Activated effector memory CD4-positive, alpha-beta T cell treated with Interleukin-2 at 50 U/mL for 16 hours (primary cell): ENCODE results near the gene ANKH.
"Not testable (repeated sequence)": the region's sequence is repeated elsewhere in the genome, so short reads cannot be mapped to it uniquely, and the experiment has no call there.

Source experiments
- DNase-seq: peaks from one replicate; pipeline ENCODE4 v3.0.0-alpha.2; 2020

The ANKH gene

GRCh38 chr5:14871214-14872069, at the start of gene ANKH:
Gene ANKH, minus strand, starts transcription at chr5:14871778. Its CDS starts 331 bp downstream, at chr5:14871447.
- DNase-seq, result peak; percentile 82

- DNase-seq, result no peak
These were observed 48.5 kb upstream of the ANKH start for GRCh38 chr5:14920121-14920520.

DNA sequence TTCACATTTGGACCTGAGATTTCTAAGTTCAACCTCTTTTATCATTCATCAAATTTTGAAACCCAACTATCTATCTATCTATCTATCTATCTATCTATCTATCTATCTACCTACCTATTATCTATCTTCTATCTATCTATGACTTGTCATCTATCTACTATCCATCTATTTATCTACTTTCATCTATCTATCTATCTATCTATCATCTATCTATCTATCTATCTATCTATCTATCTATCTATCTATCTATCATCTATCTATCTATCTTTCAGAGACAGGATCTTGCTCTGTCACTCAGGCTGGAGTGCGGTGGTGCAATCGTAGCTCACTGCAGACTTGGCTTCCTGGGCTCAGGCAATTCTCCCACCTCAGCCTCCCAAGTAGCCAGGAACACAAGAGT, 47.5 kb upstream of the ANKH start:
- not testable (repeated sequence) for DNase-seq

DNA sequence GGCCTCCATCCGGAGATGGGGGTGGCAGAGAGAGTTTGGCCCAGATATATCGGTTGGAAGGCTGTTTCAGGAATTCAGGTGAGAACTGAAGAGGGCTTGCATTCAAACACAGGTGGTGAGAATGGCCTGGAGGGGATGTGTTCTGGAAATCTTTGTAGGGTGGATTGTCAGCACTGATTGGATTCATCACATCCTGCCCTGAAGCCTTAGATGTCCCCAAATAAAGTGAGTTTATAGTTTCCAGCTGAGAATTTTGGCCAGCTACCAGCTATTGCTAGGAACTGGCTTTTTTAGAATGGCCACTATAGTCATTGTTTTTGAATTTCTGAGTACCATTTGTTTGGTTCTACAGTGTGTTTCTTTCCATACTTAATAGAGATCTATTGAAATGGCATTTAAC, 46.1 kb upstream of the ANKH start:
- DNase-seq, result no peak

GRCh38 chr5:14915291-14915952, 43.8 kb upstream of the ANKH start:
- no peak for DNase-seq

DNA sequence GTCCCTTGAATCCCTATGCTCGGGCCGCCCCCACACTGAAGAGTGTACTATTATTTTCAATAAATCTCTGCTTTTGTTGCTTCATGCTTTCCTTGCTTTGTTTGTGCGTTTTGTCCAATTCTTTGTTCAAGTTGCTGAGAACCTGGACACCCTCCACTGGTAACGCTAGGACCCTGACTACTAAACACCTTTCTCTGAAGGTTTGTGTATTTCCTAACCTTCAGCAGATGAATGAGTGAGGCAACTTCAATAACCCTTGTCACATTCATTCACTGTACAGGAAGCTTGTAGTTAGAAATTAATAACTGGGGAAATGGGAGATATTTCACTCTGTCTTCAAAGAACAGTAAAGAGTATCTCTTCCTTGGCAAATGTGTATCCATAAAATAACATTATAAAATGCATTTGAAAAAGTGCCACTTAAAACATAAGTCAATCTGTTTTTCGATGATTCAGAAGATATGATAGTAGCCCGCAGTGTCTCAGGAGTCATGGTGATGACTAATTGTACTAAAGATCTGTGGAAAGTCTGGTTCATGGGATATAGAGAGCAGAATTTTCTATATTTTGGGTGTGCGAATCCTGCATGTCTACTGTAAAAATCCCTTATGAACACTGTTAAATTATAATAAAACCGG, 43.2 kb upstream of the ANKH start:
- DNase-seq, result no peak

DNA sequence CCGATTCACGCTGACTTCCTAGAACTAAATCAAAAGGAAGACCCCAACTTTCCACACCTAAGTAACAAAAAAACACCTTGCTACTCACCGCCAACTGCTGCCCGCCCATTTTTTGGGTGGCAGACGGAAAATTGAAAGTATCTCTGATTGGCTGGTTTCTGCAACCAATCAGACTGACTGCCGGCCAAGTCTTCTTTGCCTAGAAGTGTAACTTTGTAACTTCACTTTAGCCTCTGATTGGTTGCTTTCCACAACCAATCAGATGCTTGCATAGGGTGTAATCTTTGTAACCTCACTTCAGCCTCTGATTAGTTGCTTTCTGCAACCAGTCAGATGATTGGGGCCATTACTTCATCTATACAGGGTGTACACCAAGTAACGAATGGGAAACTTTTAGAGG, 42.6 kb upstream of the ANKH start:
- DNase-seq, result no peak

- DNase-seq, result no peak
These were observed 41.5 kb upstream of the ANKH start for GRCh38 chr5:14913096-14913495.

DNA sequence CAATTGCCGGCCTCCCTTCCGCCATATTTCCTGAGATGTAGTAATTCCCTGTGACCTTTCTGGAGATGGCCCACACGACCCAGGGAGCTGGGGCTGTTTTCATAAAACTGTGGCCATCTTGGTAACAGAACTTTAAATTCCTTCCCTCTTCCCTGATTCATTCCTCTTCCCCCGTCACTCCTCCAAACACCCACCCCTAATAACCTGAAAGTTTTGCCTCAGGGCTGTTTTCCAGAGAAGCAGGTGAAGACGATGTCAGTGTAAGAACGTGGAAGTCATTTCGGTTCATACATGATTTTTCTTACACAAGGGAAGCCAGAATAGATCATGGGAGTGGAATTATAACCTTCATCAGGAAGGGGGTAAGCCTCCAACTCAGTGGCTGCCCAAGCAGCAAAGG, 40.6 kb upstream of the ANKH start:
- no peak for DNase-seq

GRCh38 chr5:14909369-14909768, 37.8 kb upstream of the ANKH start:
- DNase-seq, result no peak

DNA sequence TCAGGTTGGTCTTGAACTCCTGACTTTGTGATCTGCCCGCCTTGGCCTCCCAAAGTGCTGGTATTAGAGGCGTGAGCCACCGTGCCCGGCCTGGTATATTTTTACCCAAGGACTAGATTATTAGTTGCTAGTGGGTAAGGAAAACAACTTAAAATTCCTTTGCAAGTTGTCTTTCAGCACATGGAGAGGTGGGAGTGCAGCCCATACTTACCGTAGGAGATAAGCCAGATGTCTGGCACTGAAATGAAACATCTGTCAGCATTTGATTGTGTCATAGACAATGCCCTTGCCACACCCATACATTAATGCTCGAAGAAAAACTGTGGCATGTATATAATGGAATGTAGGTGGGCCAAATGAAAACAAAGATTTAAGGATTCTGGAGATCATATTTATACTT, 36.6 kb upstream of the ANKH start:
- no peak for DNase-seq

DNA sequence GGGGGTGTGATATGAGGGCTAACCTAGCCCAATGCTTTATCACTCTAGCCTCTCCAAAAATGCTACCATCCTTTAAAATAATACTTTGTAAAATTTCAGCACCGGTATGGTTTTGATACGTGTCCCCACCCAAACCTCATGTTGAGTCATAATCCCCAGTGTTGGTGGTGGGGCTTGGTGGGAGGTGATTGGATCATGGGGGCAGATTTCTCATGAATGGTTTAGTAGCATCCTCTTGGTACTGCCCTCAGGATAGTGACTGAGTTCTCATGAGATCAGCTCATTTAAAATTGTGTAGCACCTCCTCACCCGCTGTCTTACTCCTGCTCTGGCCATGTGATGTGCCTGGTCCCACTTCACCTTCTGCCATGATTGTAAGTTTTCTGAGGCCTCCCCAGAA, 35.0 kb upstream of the ANKH start:
- no peak for DNase-seq

DNA sequence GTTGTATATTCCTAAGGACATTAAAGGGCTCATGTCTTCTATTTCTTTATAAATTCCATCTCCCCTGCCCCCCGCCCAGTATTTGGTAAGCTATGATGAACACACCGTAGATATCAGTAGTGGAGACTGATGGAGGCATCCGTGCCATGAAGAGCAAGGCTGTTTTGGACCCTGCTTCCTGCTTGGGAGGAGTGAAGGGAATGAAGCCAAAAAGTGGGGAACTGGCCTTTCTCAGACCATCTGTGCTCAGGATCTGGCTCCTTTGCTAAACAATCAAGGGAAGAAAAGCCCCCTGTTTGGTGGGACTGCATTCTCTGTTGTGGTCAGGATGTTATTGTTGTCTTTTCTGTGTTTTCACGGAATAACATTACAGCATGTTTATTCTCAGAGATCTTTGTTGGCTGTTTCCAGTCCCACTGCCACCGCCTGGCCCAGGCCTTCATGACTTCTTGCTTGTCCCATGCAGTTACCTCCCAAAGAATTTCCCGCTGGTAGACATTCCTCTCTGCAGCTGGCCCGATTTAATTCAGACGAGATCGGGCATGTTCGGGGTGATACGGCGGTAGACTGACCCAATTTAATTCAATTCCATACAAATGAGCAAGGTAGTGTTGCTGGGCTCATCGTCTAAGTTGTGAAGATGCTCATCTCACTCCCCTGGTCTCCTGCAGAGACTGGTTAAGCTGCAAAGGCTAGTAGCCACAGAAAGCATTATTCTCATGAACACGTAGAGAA, 31.4 kb upstream of the ANKH start:
- DNase-seq, result no peak

GRCh38 chr5:14901462-14902051, 30.0 kb upstream of the ANKH start:
- no peak for DNase-seq

DNA sequence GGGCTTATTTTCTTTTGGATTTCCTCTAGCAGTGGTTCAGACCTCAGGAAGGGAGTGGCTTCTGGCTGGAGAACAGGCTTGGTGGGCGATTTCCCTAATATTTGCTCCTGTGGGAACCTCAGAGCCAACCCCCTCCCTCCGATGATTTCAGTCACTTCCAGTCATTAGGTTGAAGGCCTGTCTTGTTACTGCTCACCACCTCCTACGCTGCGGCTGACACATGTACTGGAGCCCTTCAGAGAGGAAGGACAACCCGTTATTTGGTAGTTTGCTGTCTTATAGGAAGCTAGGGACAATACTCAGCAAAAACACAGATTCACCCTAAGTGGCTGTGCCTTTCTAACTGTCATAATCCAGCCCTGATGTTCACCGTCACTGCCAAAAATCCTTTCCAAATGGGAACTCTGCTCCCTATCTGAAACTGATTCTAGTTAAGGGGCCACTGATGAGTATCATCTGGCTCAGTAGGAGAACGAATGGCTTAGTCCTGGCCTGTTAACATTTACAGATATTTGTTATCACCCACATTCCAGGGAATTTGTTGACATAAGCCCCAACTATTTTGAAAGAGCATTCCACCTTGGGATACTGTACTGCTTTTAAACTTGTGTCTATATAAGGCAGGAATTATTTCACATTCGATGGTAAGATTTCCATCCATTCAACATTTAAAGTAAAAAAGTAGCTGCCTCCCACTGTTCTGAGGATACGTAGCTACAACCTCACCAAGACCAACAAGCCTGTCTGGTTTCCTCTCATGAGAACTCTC, 29.3 kb upstream of the ANKH start:
- no peak for DNase-seq

DNA sequence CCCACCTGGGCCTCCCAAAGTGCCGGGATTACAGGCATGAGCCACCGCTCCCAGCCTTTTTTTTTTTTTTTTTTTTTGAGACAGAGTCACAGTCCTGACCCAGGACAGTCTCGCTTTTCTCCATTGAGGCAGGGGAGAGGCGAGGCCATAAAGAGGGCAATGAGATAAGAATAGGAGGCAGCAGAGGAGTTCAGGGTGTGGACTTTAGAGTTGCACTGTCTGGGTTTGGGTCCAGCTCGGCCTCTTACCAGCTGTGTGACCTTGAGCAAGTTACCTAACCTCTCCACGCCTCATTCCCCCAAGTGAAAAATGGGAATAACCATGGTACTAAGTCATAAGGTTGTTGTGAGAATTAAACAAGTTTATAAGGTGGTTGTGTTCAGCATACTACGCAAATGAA, 24.6 kb upstream of the ANKH start:
- no peak for DNase-seq

GRCh38 chr5:14895301-14895700, 23.7 kb upstream of the ANKH start:
- no peak for DNase-seq

GRCh38 chr5:14894748-14895147, 23.2 kb upstream of the ANKH start:
- DNase-seq, result no peak

DNA sequence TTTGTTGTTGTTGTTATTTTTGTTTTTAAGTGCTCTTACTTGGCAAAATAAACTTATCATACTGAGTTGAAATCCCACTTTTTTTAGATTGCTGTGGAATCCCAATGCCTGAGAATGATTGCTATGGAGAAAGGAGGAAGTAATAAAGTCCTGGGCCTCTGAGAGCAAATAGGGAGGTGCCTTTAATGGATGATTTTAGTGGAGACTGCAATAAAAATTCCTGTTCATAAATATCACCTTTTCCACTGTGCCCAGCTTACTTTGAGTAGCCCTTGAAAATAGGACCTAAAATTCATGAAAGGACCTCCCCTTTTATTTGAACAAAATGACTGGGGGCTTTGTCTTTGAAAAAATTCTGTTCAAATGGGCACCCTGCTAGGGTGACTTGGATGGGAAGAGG, 21.8 kb upstream of the ANKH start:
- DNase-seq, result no peak

DNA sequence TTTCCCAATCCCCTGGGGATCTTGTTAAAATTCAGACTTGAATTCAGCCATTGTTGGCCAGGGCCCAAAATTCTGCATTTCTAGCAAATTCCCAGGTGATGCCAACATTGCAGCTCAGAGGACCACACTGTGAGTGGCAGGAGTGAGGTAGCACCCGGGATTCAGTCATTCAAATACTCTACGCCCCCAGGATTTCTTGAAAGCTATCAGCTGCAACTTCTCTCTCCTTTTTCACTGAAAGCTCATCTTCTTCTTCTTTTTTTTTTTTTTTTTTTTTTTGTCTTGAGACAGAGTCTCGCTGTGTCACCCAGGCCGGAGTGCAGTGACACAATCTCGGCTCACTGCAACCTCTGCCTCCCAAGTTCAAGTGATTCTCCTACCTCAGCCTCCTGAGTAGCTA, 19.3 kb upstream of the ANKH start:
- DNase-seq, result no peak

GRCh38 chr5:14884062-14884612, 12.6 kb upstream of the ANKH start:
- no peak for DNase-seq
